IMR-90 (cell line): ENCODE data around the gene KCNK3. TPM values are rescaled to one million over a fixed set of nuclear protein-coding genes. Genes with fewer than 3 reads are reported as not detected.

Experiments used
- ATAC-seq: fragments of 200-7000 bp; cut with Tn5 transposase; 2 replicates; pipeline ENCODE4 v1.9.1; 2020; ENCODE audit warnings: low read depth, mild to moderate bottlenecking, moderate library complexity
- BruUV-seq: library from RNA; stranded (reverse); fragments of 400-500 nt; replicated peaks from 2 replicates; lab custom pipeline; 2021; lab: Mats Ljungman, UMichigan
- CTCF ChIA-PET: fragments of 300-600 bp; formaldehyde crosslinking; extraction: SDS; loops from one replicate; lab custom pipeline; 2021; ENCODE audit warnings: antibody characterized with exemption; lab: Yijun Ruan, JAX
- POLR2A ChIA-PET: fragments of 300-600 bp; sonication (Branson Sonifier 250); formaldehyde crosslinking; loops from one replicate; lab custom pipeline; 2022; ENCODE audit warnings: antibody characterized with exemption; ENCODE audit not compliant: unreplicated experiment; lab: Charles Lee
- DNase-seq: peaks from one replicate; pipeline ENCODE4 v3.0.0; 2013
- H2AFZ ChIP-seq: replicated peaks from 2 replicates; pipeline ENCODE3; 2013; ENCODE audit warnings: low read length, mild to moderate bottlenecking; ENCODE audit not compliant: poor library complexity
- H2AK5ac ChIP-seq: 2 replicates; pipeline ENCODE4 v1.6.1; 2013; ENCODE audit warnings: low read depth, low read length, inconsistent platforms
- H2AK9ac ChIP-seq: replicated peaks from 2 replicates; pipeline ENCODE3; 2013; ENCODE audit warnings: mild to moderate bottlenecking, low read depth, low read length, moderate library complexity; ENCODE audit not compliant: poor library complexity
- H2BK120ac ChIP-seq: 2 replicates; pipeline ENCODE4 v1.6.1; 2013; ENCODE audit warnings: low read depth, low read length, inconsistent platforms
- H2BK15ac ChIP-seq: 3 replicates; pipeline ENCODE4 v1.6.1; 2013; ENCODE audit warnings: low read depth, low read length, inconsistent platforms
- H2BK20ac ChIP-seq: 2 replicates; pipeline ENCODE4 v1.6.1; 2013; ENCODE audit warnings: low read depth, mild to moderate bottlenecking, inconsistent platforms, low read length, moderate library complexity
- H2BK5ac ChIP-seq: 2 replicates; pipeline ENCODE4 v1.6.1; 2013; ENCODE audit warnings: mild to moderate bottlenecking, low read depth, low read length, inconsistent platforms; ENCODE audit not compliant: poor library complexity, severe bottlenecking
- H3K14ac ChIP-seq: replicated peaks from 2 replicates; pipeline ENCODE4 v1.6.1; 2013; ENCODE audit warnings: low read depth, low read length, inconsistent platforms
- H3K18ac ChIP-seq: 2 replicates; pipeline ENCODE4 v1.6.1; 2013; ENCODE audit warnings: low read depth, low read length, control low read depth
- H3K23ac ChIP-seq: 2 replicates; pipeline ENCODE4 v1.6.1; 2013; ENCODE audit warnings: low read depth, low read length, inconsistent platforms
- H3K27ac ChIP-seq: 2 replicates; pipeline ENCODE4 v1.5.1; 2013; ENCODE audit warnings: mild to moderate bottlenecking, control low read depth, low read length; ENCODE audit not compliant: insufficient read depth
- H3K27me3 ChIP-seq: 2 replicates; pipeline ENCODE4 v1.6.1; 2013; ENCODE audit warnings: low read length; ENCODE audit not compliant: control insufficient read depth, insufficient read depth
- H3K36me3 ChIP-seq: 2 replicates; pipeline ENCODE4 v1.6.1; 2013; ENCODE audit warnings: low read length, mixed read lengths; ENCODE audit not compliant: control insufficient read depth, insufficient read depth
- H3K4ac ChIP-seq: 2 replicates; pipeline ENCODE4 v1.6.1; 2013; ENCODE audit warnings: low read depth, low read length, inconsistent platforms
- H3K4me1 ChIP-seq: 2 replicates; pipeline ENCODE4 v1.6.1; 2013; ENCODE audit warnings: low read length, mixed read lengths; ENCODE audit not compliant: control insufficient read depth, insufficient read depth
- H3K4me2 ChIP-seq: 2 replicates; pipeline ENCODE4 v1.6.1; 2013; ENCODE audit warnings: low read depth, mild to moderate bottlenecking, control low read depth, low read length, moderate library complexity
- H3K4me3 ChIP-seq: 2 replicates; pipeline ENCODE4 v1.5.1; 2013; ENCODE audit warnings: low read depth, mild to moderate bottlenecking, control low read depth, low read length, moderate library complexity; ENCODE audit not compliant: insufficient read depth
- H3K56ac ChIP-seq: 2 replicates; pipeline ENCODE4 v1.6.1; 2013; ENCODE audit warnings: low read length, inconsistent platforms; ENCODE audit not compliant: insufficient read depth; ENCODE audit errors: extremely low read depth
- H3K79me1 ChIP-seq, 2 experiments: 2 replicates each; pipeline ENCODE4 v1.6.1; 2013; ENCODE audit warnings: low read length in 2 of 2, inconsistent platforms in 1 of 2, low read depth in 1 of 2
- H3K9ac ChIP-seq: 2 replicates; pipeline ENCODE4 v1.6.1; 2013; ENCODE audit warnings: low read depth, low read length, control low read depth
- H3K9me1 ChIP-seq: 2 replicates; pipeline ENCODE4 v1.6.1; 2013; ENCODE audit warnings: low read length, inconsistent platforms; ENCODE audit not compliant: insufficient read depth
- H3K9me3 ChIP-seq: 2 replicates; pipeline ENCODE4 v1.6.1; 2013; ENCODE audit warnings: low read length; ENCODE audit not compliant: control insufficient read depth, insufficient read depth
- H4K20me1 ChIP-seq: 2 replicates; pipeline ENCODE4 v1.6.1; 2013; ENCODE audit warnings: low read length, inconsistent platforms; ENCODE audit not compliant: insufficient read depth
- H4K5ac ChIP-seq: 2 replicates; pipeline ENCODE4 v1.6.1; 2013; ENCODE audit warnings: mild to moderate bottlenecking, low read depth, low read length, control low read depth
- H4K8ac ChIP-seq, 2 experiments: 2 replicates each; pipeline ENCODE4 v1.6.1; 2013; ENCODE audit warnings: low read depth in 2 of 2, low read length in 2 of 2, control low read depth in 1 of 2, inconsistent platforms in 1 of 2
- H4K91ac ChIP-seq: 2 replicates; pipeline ENCODE4 v1.6.1; 2013; ENCODE audit warnings: low read depth, low read length, inconsistent platforms; ENCODE audit not compliant: insufficient read depth
- CEBPB ChIP-seq: IDR thresholded peaks from 2 replicates; pipeline ENCODE4 v1.6.1; 2012; ENCODE audit warnings: low read depth, low read length, improper control_type of control experiment
- CHD1 ChIP-seq: IDR thresholded peaks from 2 replicates; pipeline ENCODE4 v1.6.1; 2012; ENCODE audit warnings: low read depth, low read length, improper control_type of control experiment
- FOS ChIP-seq: fragments of 150-350 bp; IDR thresholded peaks from 2 replicates; pipeline ENCODE4 v1.6.1; 2016; ENCODE audit warnings: low read depth, low read length
- MAFK ChIP-seq: IDR thresholded peaks from 2 replicates; pipeline ENCODE4 v1.6.1; 2012; ENCODE audit warnings: low read depth, low read length, improper control_type of control experiment
- MAZ ChIP-seq: IDR thresholded peaks from 2 replicates; pipeline ENCODE4 v1.6.1; 2012; ENCODE audit warnings: low read depth, mild to moderate bottlenecking, low read length, improper control_type of control experiment, moderate library complexity, borderline replicate concordance
- MXI1 ChIP-seq: IDR thresholded peaks from 2 replicates; pipeline ENCODE4 v1.6.1; 2012; ENCODE audit warnings: low read depth, mild to moderate bottlenecking, low read length, moderate library complexity, borderline replicate concordance
- NFE2L2 ChIP-seq: fragments of 150-350 bp; IDR thresholded peaks from 2 replicates; pipeline ENCODE4 v1.6.1; 2016; ENCODE audit warnings: low read depth, mild to moderate bottlenecking, low read length
- POLR2A ChIP-seq: IDR thresholded peaks from 2 replicates; pipeline ENCODE4 v1.6.1; 2012; ENCODE audit warnings: mild to moderate bottlenecking, low read depth, low read length
- RAD21 ChIP-seq: IDR thresholded peaks from 2 replicates; pipeline ENCODE4 v1.6.1; 2012; ENCODE audit warnings: low read length, improper control_type of control experiment
- RCOR1 ChIP-seq: IDR thresholded peaks from 2 replicates; pipeline ENCODE4 v1.6.1; 2012; ENCODE audit warnings: mild to moderate bottlenecking, low read length, improper control_type of control experiment; ENCODE audit not compliant: insufficient replicate concordance
- RFX5 ChIP-seq: IDR thresholded peaks from 2 replicates; pipeline ENCODE4 v1.8.0; 2012; ENCODE audit warnings: low read depth, mild to moderate bottlenecking, low read length, moderate library complexity
- SMC3 ChIP-seq: fragments of 150-350 bp; IDR thresholded peaks from 2 replicates; pipeline ENCODE4 v1.6.1; 2016; ENCODE audit warnings: low read depth, mild to moderate bottlenecking, antibody characterized with exemption, low read length, moderate library complexity
- USF2 ChIP-seq: fragments of 150-350 bp; IDR thresholded peaks from 2 replicates; pipeline ENCODE4 v1.6.1; 2017; ENCODE audit warnings: mild to moderate bottlenecking, antibody characterized with exemption, low read length, low read depth
- WGBS, 2 experiments: methylation state at CpG; one replicate each; pipeline versions ENCODE4 v1.1.5 to v1.1.7; 2013; ENCODE audit warnings: missing lambda C conversion rate in 2 of 2; ENCODE audit not compliant: insufficient read length in 1 of 2; ENCODE audit errors: extremely low coverage in 2 of 2; 5-methylcytosine and 5-hydroxymethylcytosine counted together
- dilution Hi-C: fragments of 300-500 bp; cut with HindIII; formaldehyde crosslinking; loops from one replicate; pipeline ENCODE4 v1.14.3; 2018; ENCODE audit warnings: low sequenced_read_pairs; ENCODE audit not compliant: unreplicated experiment
- in situ Hi-C: fragments of 300-500 bp; cut with MboI; formaldehyde crosslinking; loops from 3 replicates; pipeline ENCODE4 v1.14.3; 2019; ENCODE audit warnings: low sequenced_read_pairs, inconsistent platforms, mixed read lengths
- intact Hi-C: fragments of 100-400 bp; cut with micrococcal nuclease; formaldehyde crosslinking; loops from 2 replicates; pipeline ENCODE4 v1.10.0; 2022
- polyA plus RNA-seq, 3 experiments: library from polyadenylated mRNA; depleted of rRNA; stranded (reverse); fragments of >200 nt; gene quantifications; 2 replicates each; pipeline ENCODE4 v1.2.3, GENCODE V29; 2012; ENCODE audit warnings: low replicate concordance in 1 of 3
- total RNA-seq: library from RNA; depleted of rRNA; stranded (reverse); fragments of >200 nt; gene quantifications from 2 replicates; pipeline ENCODE4 v1.2.3, GENCODE V29; 2012
- TF ChIP-seq, protein P1 (sequence below): fragments of 150-350 bp; IDR thresholded peaks from 2 replicates; pipeline ENCODE4 v1.6.1; 2016; ENCODE audit warnings: low read depth, mild to moderate bottlenecking, low read length, moderate library complexity, borderline replicate concordance
- TF ChIP-seq, protein P2 (sequence below): conservative IDR thresholded peaks from 2 replicates; pipeline ENCODE4 v1.5.1; 2012; ENCODE audit warnings: mild to moderate bottlenecking, low read depth, low read length, improper control_type of control experiment

KCNK3 gene
- total and polyA plus RNA-seq, 2 of the 4 experiments (the other 2 are of a cell fraction): under 0.01 to 0.03 TPM

DNA sequence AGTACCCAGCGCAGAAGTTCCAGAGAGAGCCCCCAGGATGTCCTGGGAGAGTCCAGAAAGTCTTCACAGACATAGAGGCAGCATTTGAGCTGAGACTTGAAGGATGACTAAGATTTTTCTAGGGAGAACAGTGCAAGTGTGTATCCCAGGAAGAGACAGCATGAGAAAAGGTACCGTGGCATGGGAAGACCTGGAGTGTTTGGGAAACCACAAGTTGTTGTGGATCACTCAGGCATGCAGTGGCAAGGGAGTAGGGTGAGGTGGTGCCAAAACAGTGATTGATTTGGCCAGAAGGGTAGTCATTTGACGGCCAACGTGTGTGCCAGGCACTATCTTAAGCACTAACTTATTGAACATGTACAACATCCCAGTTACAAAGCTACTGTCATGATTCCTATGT, 24.5 kb upstream of the KCNK3 start:
- H4K20me1 ChIP-seq: no peaks in the 10 kb centered on the region
- POLR2A ChIA-PET: no interaction called here
- CTCF ChIA-PET: no interaction called here
- H3K56ac ChIP-seq: no peak overlapping the region
- H3K9ac ChIP-seq: no peak overlapping the region
- H4K5ac ChIP-seq: no peak overlapping the region
- H3K36me3 ChIP-seq: no peaks in the 10 kb centered on the region
- no peak overlapping the region for H2BK5ac ChIP-seq
- peaks cover 37% of the 10 kb centered on the region for H3K27me3 ChIP-seq
- no peak overlapping the region for H2BK120ac ChIP-seq
- no peaks in the 10 kb centered on the region for H3K9me1 ChIP-seq
- no peak overlapping the region for H3K23ac ChIP-seq
- H3K27ac ChIP-seq: no peak overlapping the region
- intact Hi-C loops (no loop called here), dilution Hi-C loops (no loop called here), in situ Hi-C loops (no loop called here)
- no peak overlapping the region for H3K4me2 ChIP-seq
- H3K4me1 ChIP-seq: no peaks in the 10 kb centered on the region
- H3K14ac ChIP-seq: no peak overlapping the region
- TF ChIP-seq NFE2L2 (no peak), CHD1 (no peak), FOS (no peak), RCOR1 (no peak), SMC3 (no peak), MXI1 (no peak), RFX5 (no peak), RAD21 (no peak), POLR2A (no peak), USF2 (no peak), CEBPB (no peak), MAZ (no peak), MAFK (no peak)
- TF ChIP-seq, protein P1, sequence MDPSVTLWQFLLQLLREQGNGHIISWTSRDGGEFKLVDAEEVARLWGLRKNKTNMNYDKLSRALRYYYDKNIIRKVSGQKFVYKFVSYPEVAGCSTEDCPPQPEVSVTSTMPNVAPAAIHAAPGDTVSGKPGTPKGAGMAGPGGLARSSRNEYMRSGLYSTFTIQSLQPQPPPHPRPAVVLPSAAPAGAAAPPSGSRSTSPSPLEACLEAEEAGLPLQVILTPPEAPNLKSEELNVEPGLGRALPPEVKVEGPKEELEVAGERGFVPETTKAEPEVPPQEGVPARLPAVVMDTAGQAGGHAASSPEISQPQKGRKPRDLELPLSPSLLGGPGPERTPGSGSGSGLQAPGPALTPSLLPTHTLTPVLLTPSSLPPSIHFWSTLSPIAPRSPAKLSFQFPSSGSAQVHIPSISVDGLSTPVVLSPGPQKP: no peak
- TF ChIP-seq, protein P2, sequence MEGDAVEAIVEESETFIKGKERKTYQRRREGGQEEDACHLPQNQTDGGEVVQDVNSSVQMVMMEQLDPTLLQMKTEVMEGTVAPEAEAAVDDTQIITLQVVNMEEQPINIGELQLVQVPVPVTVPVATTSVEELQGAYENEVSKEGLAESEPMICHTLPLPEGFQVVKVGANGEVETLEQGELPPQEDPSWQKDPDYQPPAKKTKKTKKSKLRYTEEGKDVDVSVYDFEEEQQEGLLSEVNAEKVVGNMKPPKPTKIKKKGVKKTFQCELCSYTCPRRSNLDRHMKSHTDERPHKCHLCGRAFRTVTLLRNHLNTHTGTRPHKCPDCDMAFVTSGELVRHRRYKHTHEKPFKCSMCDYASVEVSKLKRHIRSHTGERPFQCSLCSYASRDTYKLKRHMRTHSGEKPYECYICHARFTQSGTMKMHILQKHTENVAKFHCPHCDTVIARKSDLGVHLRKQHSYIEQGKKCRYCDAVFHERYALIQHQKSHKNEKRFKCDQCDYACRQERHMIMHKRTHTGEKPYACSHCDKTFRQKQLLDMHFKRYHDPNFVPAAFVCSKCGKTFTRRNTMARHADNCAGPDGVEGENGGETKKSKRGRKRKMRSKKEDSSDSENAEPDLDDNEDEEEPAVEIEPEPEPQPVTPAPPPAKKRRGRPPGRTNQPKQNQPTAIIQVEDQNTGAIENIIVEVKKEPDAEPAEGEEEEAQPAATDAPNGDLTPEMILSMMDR: no peak
- H3K18ac ChIP-seq: no peak overlapping the region
- no peak for ATAC-seq
- no peak overlapping the region for H3K4ac ChIP-seq
- no peaks in the 10 kb centered on the region for H3K79me1 ChIP-seq
- no peak overlapping the region for H4K8ac ChIP-seq
- no peak overlapping the region for H2BK20ac ChIP-seq
- no peaks in the 10 kb centered on the region for H3K9me3 ChIP-seq
- H4K91ac ChIP-seq: no peak overlapping the region
- no peak overlapping the region for H2AK9ac ChIP-seq
- WGBS, 2 experiments: 80% methylated on average over 1 of the region's 4 CpGs; no CpG with 5 or more reads in 1 of the 2 experiments
- H3K4me3 ChIP-seq: no peak overlapping the region
- no peak for DNase-seq
- no TSS peak for BruUV-seq
- H2AK5ac ChIP-seq: no peak overlapping the region
- no peak overlapping the region for H2BK15ac ChIP-seq
- no peak overlapping the region for H2AFZ ChIP-seq
